Activated T-cell treated with anti-CD3 and anti-CD28 coated beads, Interleukin-2, amount 50 U/mL, for 24 hours (primary cell): ENCODE results near the gene KRT35.

ENCODE experiments used
- DNase-seq: peaks from one replicate; pipeline ENCODE4 v3.0.0-alpha.2; 2020
- H3K27ac Mint-ChIP-seq: 2 replicates; pipeline ENCODE4 v1.8.0; 2020; ENCODE audit warnings: mild to moderate bottlenecking, mixed read lengths
- H3K27me3 Mint-ChIP-seq: 2 replicates; pipeline ENCODE4 v1.8.0; 2020; ENCODE audit warnings: mixed read lengths
- H3K36me3 Mint-ChIP-seq: 2 replicates; pipeline ENCODE4 v1.8.0; 2020; ENCODE audit warnings: low read depth, mixed read lengths
- H3K4me1 Mint-ChIP-seq: 2 replicates; pipeline ENCODE4 v1.8.0; 2020; ENCODE audit warnings: low read depth, mixed read lengths
- H3K4me3 Mint-ChIP-seq: 2 replicates; pipeline ENCODE4 v1.8.0; 2020; ENCODE audit warnings: mild to moderate bottlenecking, moderate library complexity, mixed read lengths
- H3K9me3 Mint-ChIP-seq: 2 replicates; pipeline ENCODE4 v1.8.0; 2020; ENCODE audit warnings: mixed read lengths

Gene KRT35

GRCh38 chr17:41486316-41486715 lies 5.4 kb upstream of the KRT35 start:
- H3K9me3 Mint-ChIP-seq, result no peaks in the 10 kb centered on the region
- H3K27me3 Mint-ChIP-seq, result peaks cover 3% of the 10 kb centered on the region
- H3K4me3 Mint-ChIP-seq, result no peak overlapping the region
- no peak for DNase-seq
- no peak overlapping the region for H3K27ac Mint-ChIP-seq
- peaks cover 5% of the 10 kb centered on the region for H3K4me1 Mint-ChIP-seq
- H3K36me3 Mint-ChIP-seq, result no peaks in the 10 kb centered on the region

- no peak for DNase-seq
- Mint-ChIP-seq H3K36me3 (no peaks in the 10 kb centered on the region), H3K4me1 (peaks cover 3% of the 10 kb centered on the region), H3K27ac (no peak overlapping the region), H3K4me3 (no peak overlapping the region), H3K9me3 (no peaks in the 10 kb centered on the region), H3K27me3 (peaks cover 3% of the 10 kb centered on the region)
These were observed 4.3 kb upstream of the KRT35 start for GRCh38 chr17:41484920-41485904.

- H3K36me3 Mint-ChIP-seq, result no peaks in the 10 kb centered on the region
- no peak overlapping the region for H3K27ac Mint-ChIP-seq
- H3K27me3 Mint-ChIP-seq, result peaks cover 3% of the 10 kb centered on the region
- no peaks in the 10 kb centered on the region for H3K4me1 Mint-ChIP-seq
- no peak for DNase-seq
- H3K9me3 Mint-ChIP-seq, result no peaks in the 10 kb centered on the region
- H3K4me3 Mint-ChIP-seq, result no peak overlapping the region
These were observed 3.3 kb upstream of the KRT35 start for GRCh38 chr17:41483991-41484826.

- H3K27me3 Mint-ChIP-seq, result peaks cover 3% of the 10 kb centered on the region
- no peak overlapping the region for H3K4me3 Mint-ChIP-seq
- H3K9me3 Mint-ChIP-seq, result no peaks in the 10 kb centered on the region
- no peaks in the 10 kb centered on the region for H3K36me3 Mint-ChIP-seq
- H3K4me1 Mint-ChIP-seq, result no peaks in the 10 kb centered on the region
- H3K27ac Mint-ChIP-seq, result no peak overlapping the region
- no peak for DNase-seq
These were observed 2.6 kb upstream of the KRT35 start for GRCh38 chr17:41483531-41483930.

- H3K27ac Mint-ChIP-seq, result no peak overlapping the region
- H3K9me3 Mint-ChIP-seq, result no peaks in the 10 kb centered on the region
- no peaks in the 10 kb centered on the region for H3K36me3 Mint-ChIP-seq
- no peaks in the 10 kb centered on the region for H3K27me3 Mint-ChIP-seq
- no peak overlapping the region for H3K4me3 Mint-ChIP-seq
- no peak for DNase-seq
- no peaks in the 10 kb centered on the region for H3K4me1 Mint-ChIP-seq
These were observed 370 bp downstream of the KRT35 start for GRCh38 chr17:41480581-41480980.

- no peaks in the 10 kb centered on the region for H3K4me1 Mint-ChIP-seq
- no peaks in the 10 kb centered on the region for H3K27me3 Mint-ChIP-seq
- H3K36me3 Mint-ChIP-seq, result no peaks in the 10 kb centered on the region
- H3K27ac Mint-ChIP-seq, result no peak overlapping the region
- H3K9me3 Mint-ChIP-seq, result no peaks in the 10 kb centered on the region
- no peak overlapping the region for H3K4me3 Mint-ChIP-seq
- DNase-seq, result no peak
These were observed 815 bp downstream of the KRT35 start for GRCh38 chr17:41480136-41480535.

GRCh38 chr17:41478237-41478636 lies 2.7 kb downstream of the KRT35 start:
- H3K27ac Mint-ChIP-seq, result no peak overlapping the region
- H3K4me3 Mint-ChIP-seq, result no peak overlapping the region
- no peak for DNase-seq
- no peaks in the 10 kb centered on the region for H3K27me3 Mint-ChIP-seq
- H3K4me1 Mint-ChIP-seq, result no peaks in the 10 kb centered on the region
- H3K36me3 Mint-ChIP-seq, result no peaks in the 10 kb centered on the region
- no peaks in the 10 kb centered on the region for H3K9me3 Mint-ChIP-seq

GRCh38 chr17:41476866-41477815 lies 3.8 kb downstream of the KRT35 start:
- no peak overlapping the region for H3K27ac Mint-ChIP-seq

GRCh38 chr17:41475421-41475820 lies 5.5 kb downstream of the KRT35 start:
- Mint-ChIP-seq H3K27me3 (no peaks in the 10 kb centered on the region), H3K4me1 (no peaks in the 10 kb centered on the region), H3K9me3 (no peaks in the 10 kb centered on the region), H3K4me3 (no peak overlapping the region), H3K36me3 (no peaks in the 10 kb centered on the region), H3K27ac (no peak overlapping the region)
- no peak for DNase-seq

More at GRCh38 chr17:41476866-41477815, 3.8 kb downstream of the KRT35 start:
- Mint-ChIP-seq H3K27me3 (no peaks in the 10 kb centered on the region), H3K36me3 (no peaks in the 10 kb centered on the region), H3K9me3 (no peaks in the 10 kb centered on the region), H3K4me3 (no peak overlapping the region), H3K4me1 (no peaks in the 10 kb centered on the region)
- DNase-seq, result no peak

- Mint-ChIP-seq H3K27ac (no peak overlapping the region), H3K9me3 (no peaks in the 10 kb centered on the region), H3K4me3 (no peak overlapping the region), H3K4me1 (no peaks in the 10 kb centered on the region), H3K27me3 (no peaks in the 10 kb centered on the region), H3K36me3 (no peaks in the 10 kb centered on the region)
- no peak for DNase-seq
These were observed 6.1 kb downstream of the KRT35 start for GRCh38 chr17:41474863-41475262.

GRCh38 chr17:41468346-41468745 lies 12.6 kb downstream of the KRT35 start:
- no peak for DNase-seq
- no peak overlapping the region for H3K4me3 Mint-ChIP-seq
- no peaks in the 10 kb centered on the region for H3K4me1 Mint-ChIP-seq
- H3K27ac Mint-ChIP-seq, result no peak overlapping the region
- peaks cover 3% of the 10 kb centered on the region for H3K27me3 Mint-ChIP-seq
- H3K9me3 Mint-ChIP-seq, result no peaks in the 10 kb centered on the region
- H3K36me3 Mint-ChIP-seq, result no peaks in the 10 kb centered on the region

- no peaks in the 10 kb centered on the region for H3K4me1 Mint-ChIP-seq
These were observed 13.4 kb downstream of the KRT35 start for GRCh38 chr17:41467561-41467960.

GRCh38 chr17:41466988-41467387 lies 14.0 kb downstream of the KRT35 start, which contains the start of gene KRT32:
Gene KRT32 (minus strand): TSS chr17:41467386. CDS start chr17:41467325, 61 bp downstream.
- Mint-ChIP-seq H3K27ac (no peak within 1 kb of the TSS), H3K36me3 (no peaks in the 10 kb centered on the region), H3K4me3 (no peak within 1 kb of the TSS), H3K9me3 (no peaks in the 10 kb centered on the region), H3K27me3 (peaks cover 3% of the 10 kb centered on the region), H3K4me1 (no peaks in the 10 kb centered on the region)
- DNase-seq, result no peak

More at GRCh38 chr17:41467561-41467960, 13.4 kb downstream of the KRT35 start:
- no peaks in the 10 kb centered on the region for H3K36me3 Mint-ChIP-seq
- no peaks in the 10 kb centered on the region for H3K9me3 Mint-ChIP-seq
- H3K27me3 Mint-ChIP-seq, result peaks cover 3% of the 10 kb centered on the region
- no peak overlapping the region for H3K4me3 Mint-ChIP-seq
- no peak for DNase-seq
- no peak overlapping the region for H3K27ac Mint-ChIP-seq

GRCh38 chr17:41464682-41465081 lies 16.3 kb downstream of the KRT35 start:
- no peak overlapping the region for H3K27ac Mint-ChIP-seq
- DNase-seq, result no peak
- H3K27me3 Mint-ChIP-seq, result peaks cover 3% of the 10 kb centered on the region

More at GRCh38 chr17:41464682-41465081, 16.3 kb downstream of the KRT35 start:
- H3K4me3 Mint-ChIP-seq, result no peak overlapping the region
- no peaks in the 10 kb centered on the region for H3K36me3 Mint-ChIP-seq
- no peaks in the 10 kb centered on the region for H3K9me3 Mint-ChIP-seq
- no peaks in the 10 kb centered on the region for H3K4me1 Mint-ChIP-seq
